Transverse colon (tissue), 3 donors: Measurements from ENCODE around the gene TMEM190.

Experiments used
- CTCF ChIP-seq, 5 experiments: fragments of 200-600 bp in 3 of 5; fragments of 450-650 bp in 2 of 5; sonication (generic) in 3 of 5; IDR thresholded peaks; 1 replicate in 2 of 5; 2 replicates in 3 of 5; pipeline ENCODE4 v1.5.1; 2016 to 2017; ENCODE audit warnings: antibody characterized with exemption in 5 of 5, inconsistent platforms in 3 of 5, mild to moderate bottlenecking in 2 of 5, moderate library complexity in 1 of 5
- EP300 ChIP-seq: sonication (generic); formaldehyde crosslinking; IDR thresholded peaks from one replicate; pipeline ENCODE4 v1.6.1; 2017; ENCODE audit warnings: antibody characterized with exemption, low read depth
- POLR2A ChIP-seq: fragments of 450-650 bp; IDR thresholded peaks from one replicate; pipeline ENCODE4 v1.6.1; 2016; ENCODE audit warnings: antibody characterized with exemption, mild to moderate bottlenecking, moderate library complexity

GRCh38 chr19:55347442-55348009 is 29.1 kb upstream of the TMEM190 start:
- no peak for TF ChIP-seq CTCF (IDR thresholded peaks at IDR 0.05)
- no peak for TF ChIP-seq POLR2A
- TF ChIP-seq EP300 = no peak
